HG03565 (cell line): ENCODE data around the gene SH3BP2.

ENCODE experiments used
- ATAC-seq: cut with Tn5 transposase; IDR thresholded peaks from one replicate; pipeline ENCODE4 v1.9.1; 2021; ENCODE audit warnings: mild to moderate bottlenecking, moderate library complexity; ENCODE audit not compliant: unreplicated experiment

SH3BP2 gene

GRCh38 chr4:2816401-2816954 is 23.6 kb downstream of the SH3BP2 start:
- ATAC-seq = no peak

- no peak for ATAC-seq
Observed at GRCh38 chr4:2817137-2817536, 24.3 kb downstream of the SH3BP2 start.

GRCh38 chr4:2817701-2818350 is 24.9 kb downstream of the SH3BP2 start:
- ATAC-seq = no peak

- ATAC-seq = no peak
Observed at GRCh38 chr4:2818351-2818939, 25.6 kb downstream of the SH3BP2 start.

GRCh38 chr4:2819244-2820215 is 26.6 kb downstream of the SH3BP2 start:
- no peak for ATAC-seq

- ATAC-seq = no peak
Observed at GRCh38 chr4:2820216-2820982, 27.5 kb downstream of the SH3BP2 start.

- no peak for ATAC-seq
Observed at GRCh38 chr4:2822461-2823300, 29.8 kb downstream of the SH3BP2 start.

GRCh38 chr4:2823301-2823670 is 30.4 kb downstream of the SH3BP2 start:
- ATAC-seq = no peak

GRCh38 chr4:2823671-2824328 is 30.9 kb downstream of the SH3BP2 start:
- ATAC-seq = no peak

GRCh38 chr4:2824329-2824835 is 31.5 kb downstream of the SH3BP2 start:
- ATAC-seq = no peak

- no peak for ATAC-seq
Observed at GRCh38 chr4:2824836-2825381, 32.0 kb downstream of the SH3BP2 start.

- no peak for ATAC-seq
Observed at GRCh38 chr4:2825740-2826139, 32.9 kb downstream of the SH3BP2 start.

- ATAC-seq = no peak
Observed at GRCh38 chr4:2827071-2827873, 34.4 kb downstream of the SH3BP2 start.

GRCh38 chr4:2827874-2828751 is 35.2 kb downstream of the SH3BP2 start:
- ATAC-seq = no peak

- ATAC-seq = no peak
Observed at GRCh38 chr4:2828758-2829181, 35.9 kb downstream of the SH3BP2 start.

GRCh38 chr4:2829321-2829932 is 36.5 kb downstream of the SH3BP2 start:
- no peak for ATAC-seq
